Uterus (tissue), 4 donors: ENCODE data around the gene POLA2. TPM values are rescaled to one million over a fixed set of nuclear protein-coding genes. Genes with fewer than 3 reads are reported as not detected.

Experiments used
- DNase-seq, 2 donors: peaks; one replicate each; pipeline ENCODE4 v3.0.0-alpha.2; 2019 to 2020
- H3K27ac ChIP-seq, 2 donors: fragments of 200-600 bp; sonication (generic); 1 replicate in 1 of 2; 2 replicates in 1 of 2; pipeline ENCODE4 v1.5.1; 2016 to 2018
- H3K27me3 ChIP-seq, 2 donors: fragments of 200-600 bp; sonication (generic); one replicate each; pipeline ENCODE4 v1.5.1; 2018 to 2019; ENCODE audit warnings: control low read depth in 1 of 2
- H3K36me3 ChIP-seq, 2 donors: fragments of 200-600 bp; sonication (generic); one replicate each; pipeline ENCODE4 v1.5.1; 2019; ENCODE audit warnings: control low read depth in 1 of 2
- H3K4me1 ChIP-seq, 2 donors: fragments of 200-600 bp; sonication (generic); one replicate each; pipeline ENCODE4 v1.5.1; 2018 to 2019; ENCODE audit warnings: control low read depth in 1 of 2
- H3K4me3 ChIP-seq, 2 donors: fragments of 200-600 bp; sonication (generic); 1 replicate in 1 of 2; 2 replicates in 1 of 2; pipeline ENCODE4 v1.5.1; 2018 to 2019; ENCODE audit warnings: mild to moderate bottlenecking in 1 of 2
- H3K9me3 ChIP-seq, 2 donors: fragments of 200-600 bp; sonication (generic); one replicate each; pipeline ENCODE4 v1.5.1; 2019; ENCODE audit warnings: control low read depth in 1 of 2
- CTCF ChIP-seq, 4 experiments: fragments of 200-600 bp in 2 of 4; fragments of 450-650 bp in 2 of 4; sonication (generic) in 2 of 4; IDR thresholded peaks; one replicate each; pipeline ENCODE4 v1.5.1; 2016 to 2019; ENCODE audit warnings: antibody characterized with exemption in 4 of 4, mild to moderate bottlenecking in 2 of 4, moderate library complexity in 1 of 4
- POLR2A ChIP-seq, 2 donors: fragments of 450-650 bp; IDR thresholded peaks; one replicate each; pipeline ENCODE4 v1.6.1; 2016; ENCODE audit warnings: antibody characterized with exemption in 2 of 2, mild to moderate bottlenecking in 1 of 2, moderate library complexity in 1 of 2
- intact Hi-C: fragments of 100-400 bp; cut with DNase I; formaldehyde crosslinking; loops from one replicate; pipeline ENCODE4 v1.15.1; 2023; ENCODE audit warnings: low total_unique reads
- total RNA-seq, 4 donors: library from RNA; depleted of rRNA in 3 of 4; stranded (reverse); fragments of >200 nt in 3 of 4; gene quantifications; one replicate each; pipeline versions ENCODE4 v1.1.0 to v1.2.4, GENCODE V29; 2014 to 2023
- donor health status: DM: yes; HTN: yes; CAD: no.

The POLA2 gene
- total RNA-seq, 4 donors from 2014 or later = 3.3 to 13.5 (median 7.6) TPM

DNA sequence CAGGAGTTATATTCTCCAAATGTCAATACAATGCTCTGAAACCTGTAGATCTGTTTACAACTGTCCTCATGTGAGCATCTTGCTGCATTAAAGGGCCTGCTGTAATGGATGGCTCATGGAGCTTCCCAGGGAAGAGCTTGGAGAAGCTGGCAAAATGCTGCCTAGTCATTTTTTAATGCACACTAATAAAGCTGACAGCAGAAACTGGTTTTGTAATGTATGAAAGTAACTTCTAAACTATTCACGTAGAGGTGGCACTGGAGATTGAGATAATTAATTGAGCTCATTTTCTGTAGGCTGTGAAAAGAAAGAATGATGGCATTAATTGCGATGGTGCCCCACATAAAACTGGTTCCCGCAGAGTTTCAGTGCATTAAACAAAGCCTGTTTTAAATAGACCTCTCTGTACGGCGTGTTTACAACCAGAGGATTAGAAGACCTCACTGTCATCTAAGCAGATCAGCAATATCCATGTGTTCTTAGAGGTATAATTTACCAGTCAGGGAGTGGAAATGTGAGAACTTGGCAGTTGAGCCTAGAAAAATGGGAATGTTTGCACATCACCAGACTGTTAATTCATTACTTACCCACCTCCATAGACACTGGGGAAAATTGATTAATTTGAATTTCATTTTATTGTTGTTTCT, 16.0 kb downstream of the POLA2 start:
- intact Hi-C loops = no loop called here

GRCh38 chr11:65278356-65278755, 16.6 kb downstream of the POLA2 start:
- no peaks in the 10 kb centered on the region for H3K36me3 ChIP-seq

More for the DNA sequence above, 16.0 kb downstream of the POLA2 start:
- TF ChIP-seq POLR2A (IDR thresholded peaks at IDR 0.05) (no peak), CTCF (IDR thresholded peaks at IDR 0.05) (no peak)
- Histone ChIP-seq H3K4me3 (no peak overlapping the region), H3K4me1 (peaks cover 0 to 16% of the 10 kb centered on the region in 2 donors), H3K27ac (peak overlapping the region; percentile 64 to 73), H3K36me3 (no peaks in the 10 kb centered on the region), H3K27me3 (no peaks in the 10 kb centered on the region), H3K9me3 (no peaks in the 10 kb centered on the region)
- DNase-seq = no peak

DNA sequence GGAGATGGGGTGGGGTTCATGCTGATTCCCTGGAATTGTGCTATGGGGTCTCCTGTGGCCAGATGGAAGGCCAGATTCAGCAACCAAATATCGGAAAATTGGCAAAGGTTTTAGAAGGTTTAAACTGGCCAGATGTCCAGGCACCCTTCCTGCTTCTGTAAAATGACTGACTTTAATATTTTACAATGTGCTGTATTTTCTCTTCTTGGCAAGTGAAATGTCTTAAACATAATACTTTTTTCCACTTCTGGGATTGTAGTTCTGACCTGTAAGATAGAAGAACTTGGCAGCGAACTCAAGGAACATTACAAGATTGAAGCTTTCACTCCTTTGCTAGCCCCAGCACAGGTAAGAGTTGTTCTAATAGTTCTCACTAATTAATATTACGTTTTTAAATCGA, 17.5 kb downstream of the POLA2 start:
- Histone ChIP-seq H3K4me3 (no peak overlapping the region), H3K4me1 (peaks cover 0 to 16% of the 10 kb centered on the region in 2 donors), H3K36me3 (no peaks in the 10 kb centered on the region), H3K27me3 (no peaks in the 10 kb centered on the region), H3K9me3 (no peaks in the 10 kb centered on the region), H3K27ac (peak overlapping the region; percentile 64 to 73)
- TF ChIP-seq POLR2A (IDR thresholded peaks at IDR 0.05) (no peak), CTCF (IDR thresholded peaks at IDR 0.05) (no peak)
- no peak for DNase-seq
- intact Hi-C loops = no loop called here

More at GRCh38 chr11:65278356-65278755, 16.6 kb downstream of the POLA2 start:
- no peaks in the 10 kb centered on the region for H3K27me3 ChIP-seq
- H3K27ac ChIP-seq = peak overlapping the region; percentile 64 to 73
- H3K4me1 ChIP-seq = peaks cover 0 to 16% of the 10 kb centered on the region in 2 donors
- intact Hi-C loops = no loop called here
- TF ChIP-seq CTCF (IDR thresholded peaks at IDR 0.05) (no peak), POLR2A (IDR thresholded peaks at IDR 0.05) (no peak)
- no peak for DNase-seq
- no peaks in the 10 kb centered on the region for H3K9me3 ChIP-seq
- H3K4me3 ChIP-seq = no peak overlapping the region

DNA sequence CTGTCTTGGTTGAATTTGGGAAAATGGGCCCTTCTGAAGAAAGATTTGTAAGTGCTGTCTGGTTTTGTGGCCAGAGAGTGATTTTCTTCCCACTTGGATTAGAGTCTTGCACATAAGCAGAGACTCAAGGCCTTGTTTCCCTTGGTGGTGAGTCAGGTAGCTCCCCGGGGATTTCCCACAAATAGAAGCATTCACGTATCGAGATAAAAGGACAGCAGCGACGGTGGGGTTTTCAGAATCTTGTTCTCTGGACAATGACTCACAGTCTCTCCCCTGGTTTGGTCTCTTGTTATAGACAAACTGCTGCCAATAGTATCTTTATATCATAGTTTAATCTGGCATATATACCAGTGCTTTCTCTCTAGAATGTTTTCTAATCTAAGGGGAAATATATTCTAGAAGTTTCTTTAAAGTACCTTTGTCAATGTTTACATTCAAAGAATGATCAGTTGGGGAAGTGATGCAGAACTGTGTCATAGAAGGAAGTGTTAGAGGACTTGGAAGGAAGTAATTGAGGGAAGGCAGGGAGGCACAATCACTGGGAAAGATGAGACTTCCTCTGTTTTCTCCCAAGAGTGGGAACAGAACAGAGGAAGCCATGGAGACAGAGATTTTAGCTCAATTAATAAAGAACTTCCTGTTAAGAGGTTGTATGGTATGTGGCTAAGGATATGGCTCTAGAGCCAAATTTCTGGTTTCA, 18.1 kb downstream of the POLA2 start:
- H3K4me1 ChIP-seq = peaks cover 0 to 13% of the 10 kb centered on the region in 2 donors
- no peak for TF ChIP-seq CTCF (IDR thresholded peaks at IDR 0.05)
- no peak for TF ChIP-seq POLR2A (IDR thresholded peaks at IDR 0.05)
- H3K9me3 ChIP-seq = no peaks in the 10 kb centered on the region
- H3K4me3 ChIP-seq = no peak overlapping the region
- DNase-seq = peak; percentile 62 to 69
- intact Hi-C loops = no loop called here
- peak overlapping the region; percentile 64 to 73 for H3K27ac ChIP-seq
- no peaks in the 10 kb centered on the region for H3K27me3 ChIP-seq
- H3K36me3 ChIP-seq = no peaks in the 10 kb centered on the region

DNA sequence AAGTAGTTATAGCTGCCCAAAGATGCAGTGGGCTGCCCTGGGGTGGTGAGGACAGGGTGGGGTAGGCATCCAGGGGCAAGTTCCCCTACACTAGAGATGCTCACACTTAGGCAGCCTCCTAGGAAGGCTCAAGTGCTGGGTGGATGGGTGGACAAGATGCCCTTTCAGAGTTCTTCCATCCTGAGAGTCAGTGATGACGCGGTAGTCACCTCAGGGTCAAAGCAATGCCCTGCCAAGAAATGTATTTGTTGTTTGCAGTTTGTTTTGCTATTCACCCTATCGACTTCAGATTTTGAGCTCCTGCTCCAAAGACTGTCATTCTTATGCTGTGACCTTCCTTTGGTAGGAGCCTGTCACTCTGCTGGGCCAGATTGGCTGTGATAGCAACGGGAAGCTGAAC, 18.9 kb downstream of the POLA2 start:
- intact Hi-C loops = no loop called here
- no peak for DNase-seq
- H3K27me3 ChIP-seq = no peaks in the 10 kb centered on the region
- TF ChIP-seq POLR2A (IDR thresholded peaks at IDR 0.05) (no peak), CTCF (IDR thresholded peaks at IDR 0.05) (no peak)
- H3K36me3 ChIP-seq = no peaks in the 10 kb centered on the region
- H3K4me1 ChIP-seq = peaks cover 0 to 13% of the 10 kb centered on the region in 2 donors
- peak overlapping the region; percentile 64 to 73 for H3K27ac ChIP-seq
- no peaks in the 10 kb centered on the region for H3K9me3 ChIP-seq
- no peak overlapping the region for H3K4me3 ChIP-seq
